Choroid plexus epithelial cell (primary cell): ENCODE results near the gene CLEC4G.

Experiments
- DNase-seq: peaks from one replicate; pipeline ENCODE4 v3.0.0-alpha.2; 2010; ENCODE audit warnings: low read depth
- H3K4me3 ChIP-seq: 2 replicates; pipeline ENCODE4 v1.5.1; 2011; ENCODE audit warnings: low read depth, mild to moderate bottlenecking, control low read depth, low read length, moderate library complexity
- TF ChIP-seq, protein P1 (sequence below): conservative IDR thresholded peaks from 2 replicates; pipeline ENCODE4 v1.5.1; 2011; ENCODE audit warnings: low read depth, mild to moderate bottlenecking, control low read depth, inconsistent platforms, low read length, moderate library complexity

The CLEC4G gene

DNA sequence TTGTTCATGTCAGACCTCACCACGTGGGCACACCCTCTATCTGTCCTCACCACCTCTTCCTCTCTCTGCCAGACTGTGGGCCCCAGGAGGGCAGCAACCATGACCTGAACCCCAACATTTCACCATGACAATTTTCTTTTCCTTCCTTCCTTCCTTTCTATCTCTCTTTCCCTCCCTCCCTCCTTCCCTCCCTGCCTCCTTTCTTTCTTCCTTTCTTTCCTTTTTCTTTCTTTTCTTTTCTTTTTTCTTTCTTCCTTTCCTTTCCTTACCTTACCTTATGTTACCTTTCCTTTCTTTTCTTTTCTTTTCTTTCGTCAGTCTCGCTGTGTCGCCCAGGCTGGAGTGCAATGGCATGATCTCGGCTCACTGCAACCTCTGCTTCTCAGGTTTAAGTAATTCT is 21.3 kb downstream of the CLEC4G start:
- H3K4me3 ChIP-seq: no peak overlapping the region
- TF ChIP-seq, protein P1, sequence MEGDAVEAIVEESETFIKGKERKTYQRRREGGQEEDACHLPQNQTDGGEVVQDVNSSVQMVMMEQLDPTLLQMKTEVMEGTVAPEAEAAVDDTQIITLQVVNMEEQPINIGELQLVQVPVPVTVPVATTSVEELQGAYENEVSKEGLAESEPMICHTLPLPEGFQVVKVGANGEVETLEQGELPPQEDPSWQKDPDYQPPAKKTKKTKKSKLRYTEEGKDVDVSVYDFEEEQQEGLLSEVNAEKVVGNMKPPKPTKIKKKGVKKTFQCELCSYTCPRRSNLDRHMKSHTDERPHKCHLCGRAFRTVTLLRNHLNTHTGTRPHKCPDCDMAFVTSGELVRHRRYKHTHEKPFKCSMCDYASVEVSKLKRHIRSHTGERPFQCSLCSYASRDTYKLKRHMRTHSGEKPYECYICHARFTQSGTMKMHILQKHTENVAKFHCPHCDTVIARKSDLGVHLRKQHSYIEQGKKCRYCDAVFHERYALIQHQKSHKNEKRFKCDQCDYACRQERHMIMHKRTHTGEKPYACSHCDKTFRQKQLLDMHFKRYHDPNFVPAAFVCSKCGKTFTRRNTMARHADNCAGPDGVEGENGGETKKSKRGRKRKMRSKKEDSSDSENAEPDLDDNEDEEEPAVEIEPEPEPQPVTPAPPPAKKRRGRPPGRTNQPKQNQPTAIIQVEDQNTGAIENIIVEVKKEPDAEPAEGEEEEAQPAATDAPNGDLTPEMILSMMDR: no peak
- no peak for DNase-seq

DNA sequence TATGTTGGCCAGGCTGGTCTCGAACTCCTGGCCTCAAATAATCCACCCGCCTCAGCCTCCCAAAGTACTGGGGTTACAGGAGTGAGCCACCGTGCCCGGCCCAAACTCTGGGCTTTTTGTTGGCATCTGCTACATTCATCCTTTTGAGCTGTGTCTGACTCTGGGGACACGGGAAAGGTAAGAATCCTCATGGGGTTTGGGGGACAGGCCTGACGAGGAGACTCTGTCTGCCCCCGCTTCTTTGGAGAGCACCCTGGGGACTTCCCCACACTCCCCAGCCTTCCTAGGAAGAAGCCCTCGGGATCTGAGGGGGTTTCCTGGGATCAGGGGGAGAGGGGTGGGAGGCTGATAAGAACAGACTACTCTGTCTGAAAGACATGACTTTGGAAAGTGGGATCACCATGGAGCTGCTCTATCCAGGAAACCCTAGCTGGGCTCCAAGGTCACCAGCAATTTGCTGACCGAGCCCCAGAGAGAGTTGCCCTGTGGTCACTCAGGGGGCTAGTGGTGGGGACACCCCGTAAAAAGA is 21.9 kb downstream of the CLEC4G start:
- DNase-seq: no peak
- TF ChIP-seq, protein P1: no peak
- no peak overlapping the region for H3K4me3 ChIP-seq

DNA sequence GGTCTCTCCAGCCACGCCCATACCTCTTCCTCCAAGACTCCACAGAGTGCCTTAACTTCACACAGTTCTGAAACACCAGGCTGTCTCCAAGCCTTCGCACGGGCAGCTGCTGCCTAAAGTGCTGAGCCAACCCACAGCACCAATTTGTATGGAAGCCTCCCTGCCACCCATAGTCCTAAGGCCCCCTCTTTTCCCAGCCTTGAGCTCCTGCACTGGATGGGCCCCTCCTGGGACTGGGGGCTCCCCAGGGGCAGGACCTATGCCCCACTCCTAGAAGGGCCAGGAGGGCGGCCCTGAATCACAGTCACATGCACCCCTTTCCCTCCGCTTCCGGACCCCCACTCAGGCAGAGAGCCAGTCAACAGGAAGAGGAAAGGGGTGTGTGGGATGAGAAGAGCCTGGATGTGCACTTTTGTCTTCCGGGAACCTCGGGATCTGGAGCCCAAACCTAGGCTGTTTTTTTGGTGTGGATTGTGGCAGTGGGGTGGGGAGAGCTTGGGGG is 24.9 kb downstream of the CLEC4G start:
- DNase-seq: no peak
- H3K4me3 ChIP-seq: no peak overlapping the region
- TF ChIP-seq, protein P1: no peak

DNA sequence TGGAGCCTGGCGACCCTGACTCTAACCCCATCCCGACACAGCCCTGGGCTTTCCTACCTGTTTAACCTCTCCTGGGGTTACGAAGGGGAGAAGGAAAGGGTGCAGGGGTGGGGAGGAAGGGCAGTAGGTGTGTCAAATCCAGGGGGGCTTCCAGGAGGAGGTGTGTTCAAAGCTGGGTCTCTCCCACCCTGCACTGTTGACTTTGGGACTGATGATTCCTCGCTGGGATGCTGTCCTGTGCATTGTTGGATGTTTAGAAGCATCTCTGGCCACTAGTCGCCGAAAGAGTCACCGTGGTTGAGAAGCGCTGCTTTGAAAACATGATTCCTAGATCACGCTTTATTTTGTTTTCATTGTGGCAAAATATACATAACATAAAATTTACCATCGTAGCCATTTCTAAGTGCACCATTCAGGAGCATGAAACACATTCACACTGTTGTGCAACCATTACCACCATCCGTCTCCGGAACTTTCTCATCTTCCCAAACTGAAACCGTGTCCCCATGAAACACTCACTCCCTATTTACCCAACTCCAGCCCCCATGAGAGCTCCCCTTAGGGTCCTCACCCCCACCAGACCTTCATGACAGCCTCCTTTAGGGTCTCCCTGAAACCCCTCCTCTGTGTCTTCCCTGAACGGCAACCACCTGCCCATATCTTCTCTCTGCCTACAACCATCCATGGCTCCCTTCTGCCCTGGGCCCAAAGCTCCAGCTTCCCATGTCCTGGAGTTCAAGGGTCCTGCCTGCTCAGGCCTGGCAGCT is 25.5 kb downstream of the CLEC4G start:
- DNase-seq: no peak
- H3K4me3 ChIP-seq: no peak overlapping the region

DNA sequence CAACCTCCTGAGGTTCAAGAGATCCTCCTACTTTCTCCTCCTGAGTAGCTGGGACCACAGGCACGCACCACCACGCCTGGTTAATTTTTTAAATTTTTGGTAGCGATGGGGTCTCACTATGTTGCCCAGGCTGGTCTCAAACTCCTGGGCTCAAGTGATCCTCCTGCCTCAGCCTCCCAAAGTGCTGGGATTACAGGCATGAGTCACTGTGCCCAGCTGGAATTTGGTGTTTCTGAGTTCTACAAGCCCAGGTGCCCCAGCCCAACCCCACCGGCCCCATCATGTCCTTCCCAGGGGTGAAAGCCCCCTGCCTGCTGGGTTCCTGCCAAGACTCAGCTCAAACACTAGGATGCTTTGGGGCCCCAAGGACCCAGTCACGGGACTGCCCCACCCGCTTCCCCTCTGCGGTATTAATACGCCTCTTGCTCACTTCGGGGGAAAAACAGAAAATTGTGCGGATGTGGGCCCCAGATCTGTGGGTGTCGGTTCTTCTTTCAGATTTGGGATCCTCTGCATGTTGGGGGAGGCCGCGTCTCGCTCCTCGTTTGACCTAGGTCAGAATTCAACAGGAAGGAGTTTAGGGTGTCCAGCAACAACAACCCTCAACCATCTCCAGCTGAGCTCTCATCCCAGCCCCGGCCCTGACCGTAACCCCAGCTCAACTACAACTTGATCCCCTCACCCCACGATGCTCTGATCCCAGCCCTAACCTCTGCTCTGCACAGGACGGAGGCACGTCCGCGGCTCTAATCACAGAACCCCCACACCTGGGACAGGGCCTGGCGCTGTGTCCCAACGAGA is 26.3 kb downstream of the CLEC4G start:
- no peak overlapping the region for H3K4me3 ChIP-seq
- DNase-seq: no peak
- TF ChIP-seq, protein P1: no peak

More for the DNA sequence above, 25.5 kb downstream of the CLEC4G start:
- TF ChIP-seq, protein P1: no peak

DNA sequence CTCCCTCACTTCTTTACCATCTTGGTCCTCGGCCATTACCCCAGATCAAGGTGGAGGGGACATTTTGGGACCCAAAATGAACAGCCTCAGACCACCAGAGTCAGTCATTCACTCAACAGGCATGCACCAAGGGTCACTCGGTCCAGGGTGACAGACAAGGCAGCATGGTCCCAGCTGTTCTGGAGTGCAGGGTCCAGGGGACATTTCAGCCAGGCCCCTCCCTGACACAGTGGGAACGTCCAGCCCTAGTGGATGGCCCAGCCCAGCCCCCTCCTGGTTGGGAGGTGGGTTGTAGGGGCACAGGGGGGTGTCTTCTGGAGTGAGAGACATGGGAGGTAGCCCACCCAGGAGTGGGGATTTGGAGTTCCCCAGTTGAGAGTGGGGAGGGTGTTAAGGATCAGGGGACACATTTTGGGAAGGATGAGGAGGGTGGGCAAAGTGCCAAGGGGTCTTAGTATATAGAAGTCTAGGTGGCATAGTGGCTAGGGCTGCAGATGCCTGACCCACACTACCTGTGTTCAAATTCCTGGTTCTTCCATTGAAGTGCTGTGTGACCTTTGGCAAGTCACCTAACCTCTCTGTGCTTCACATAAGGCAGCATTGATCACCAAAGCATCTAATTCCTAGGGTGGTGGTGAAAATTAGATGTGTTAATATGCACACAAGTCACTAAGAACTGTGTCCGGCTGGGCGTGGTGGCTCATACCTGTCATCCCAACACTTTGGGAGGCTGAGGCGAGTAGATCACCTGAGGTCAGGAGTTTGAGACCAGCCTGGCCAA is 27.4 kb downstream of the CLEC4G start:
- no peak for DNase-seq
- TF ChIP-seq, protein P1: no peak
- H3K4me3 ChIP-seq: no peak overlapping the region
